Measurements from ENCODE around the gene CFAP97D2.

CFAP97D2 gene

GRCh38 chr13:114142137-114142550, 36.9 kb upstream of the CFAP97D2 start:
- Histone ChIP-seq H3K36me3 (ENCODE audit: insufficient read depth, low read length) (no peaks in the 10 kb centered on the region), H3K9ac (ENCODE audit: insufficient read length) (no peak overlapping the region), H3K9me3 (ENCODE audit: low read depth, low read length) (no peaks in the 10 kb centered on the region), H3K27ac (no peak overlapping the region), H3K4me3 (no peak overlapping the region)
- DNase-seq (ENCODE audit: low read depth, low spot score): no peak
- TF ChIP-seq POLR2AphosphoS5 (IDR thresholded peaks at IDR 0.05; ENCODE audit: borderline replicate concordance, low read depth, low read length) (no peak), EZH2 (IDR thresholded peaks at IDR 0.05) (no peak), FOXP2 (optimal IDR thresholded peaks at IDR 0.05; ENCODE audit: control extremely low read depth, extremely low read length, insufficient read depth) (no peak)

DNA sequence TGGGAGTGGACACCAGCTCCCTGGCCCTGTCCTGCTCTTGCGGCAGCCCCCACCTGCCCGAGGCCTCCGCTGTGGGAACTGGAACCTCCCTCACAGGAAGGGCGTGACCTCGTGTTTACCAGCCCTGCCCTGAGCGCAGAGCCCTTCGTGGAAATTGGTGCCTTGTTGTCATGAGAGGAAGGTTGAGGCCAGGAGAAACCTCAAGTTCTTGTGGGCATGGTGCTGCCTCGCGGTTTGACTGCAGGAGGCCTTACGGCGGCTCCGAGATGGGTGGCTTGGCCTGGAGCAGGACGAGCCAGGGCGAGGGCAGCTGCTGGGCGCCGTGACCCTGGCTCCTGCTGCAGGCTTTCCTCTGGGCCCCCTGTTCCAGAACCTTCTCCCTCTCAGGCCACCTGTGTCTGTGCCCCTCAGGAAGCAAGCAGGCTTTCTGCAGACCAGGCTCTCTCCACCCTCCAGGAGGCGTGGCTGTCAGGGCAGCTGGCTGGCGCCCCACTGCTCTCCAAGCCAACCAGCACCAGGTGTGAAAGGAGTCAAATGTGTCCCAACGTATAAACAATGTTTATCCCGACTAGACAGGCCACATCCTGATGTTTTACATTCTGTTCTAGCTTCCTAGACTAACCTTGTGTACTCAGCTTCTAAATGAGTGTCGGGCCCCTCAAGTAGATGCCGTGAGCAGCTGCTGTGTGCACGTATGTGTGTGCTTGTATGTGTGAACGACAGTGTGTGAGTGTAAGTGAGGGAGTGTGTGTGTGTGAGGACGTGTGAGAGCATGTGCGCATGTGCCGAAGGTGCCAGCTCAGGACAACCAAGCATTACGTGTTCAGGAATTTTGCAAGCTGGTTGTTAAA, 36.2 kb upstream of the CFAP97D2 start:
- no peak overlapping the region for H3K9ac ChIP-seq (ENCODE audit: insufficient read length)
- H3K36me3 ChIP-seq (ENCODE audit: insufficient read depth, low read length): no peaks in the 10 kb centered on the region
- no peak overlapping the region for H3K27ac ChIP-seq
- DNase-seq (ENCODE audit: low read depth, low spot score): no peak
- H3K4me3 ChIP-seq: no peak overlapping the region
- H3K9me3 ChIP-seq (ENCODE audit: low read depth, low read length): no peaks in the 10 kb centered on the region
- no peak for TF ChIP-seq EZH2 (IDR thresholded peaks at IDR 0.05)
- no peak for TF ChIP-seq FOXP2 (optimal IDR thresholded peaks at IDR 0.05; ENCODE audit: control extremely low read depth, extremely low read length, insufficient read depth)
- no peak for TF ChIP-seq POLR2AphosphoS5 (IDR thresholded peaks at IDR 0.05; ENCODE audit: borderline replicate concordance, low read depth, low read length)

- Histone ChIP-seq H3K4me3 (no peak overlapping the region), H3K9me3 (ENCODE audit: low read depth, low read length) (no peaks in the 10 kb centered on the region), H3K9ac (ENCODE audit: insufficient read length) (no peak overlapping the region), H3K27ac (no peak overlapping the region), H3K36me3 (ENCODE audit: insufficient read depth, low read length) (no peaks in the 10 kb centered on the region)
- no peak for DNase-seq (ENCODE audit: low read depth, low spot score)
- TF ChIP-seq EZH2 (IDR thresholded peaks at IDR 0.05): no peak
These were observed 35.1 kb upstream of the CFAP97D2 start for GRCh38 chr13:114143806-114144605.

GRCh38 chr13:114144606-114145244, 34.3 kb upstream of the CFAP97D2 start:
- Histone ChIP-seq H3K9ac (ENCODE audit: insufficient read length) (no peak overlapping the region), H3K9me3 (ENCODE audit: low read depth, low read length) (no peaks in the 10 kb centered on the region), H3K4me3 (no peak overlapping the region), H3K27ac (no peak overlapping the region), H3K36me3 (ENCODE audit: insufficient read depth, low read length) (no peaks in the 10 kb centered on the region)
- no peak for DNase-seq (ENCODE audit: low read depth, low spot score)
- no peak for TF ChIP-seq FOXP2 (optimal IDR thresholded peaks at IDR 0.05; ENCODE audit: control extremely low read depth, extremely low read length, insufficient read depth)
- no peak for TF ChIP-seq POLR2AphosphoS5 (IDR thresholded peaks at IDR 0.05; ENCODE audit: borderline replicate concordance, low read depth, low read length)
- TF ChIP-seq EZH2 (IDR thresholded peaks at IDR 0.05): no peak

DNA sequence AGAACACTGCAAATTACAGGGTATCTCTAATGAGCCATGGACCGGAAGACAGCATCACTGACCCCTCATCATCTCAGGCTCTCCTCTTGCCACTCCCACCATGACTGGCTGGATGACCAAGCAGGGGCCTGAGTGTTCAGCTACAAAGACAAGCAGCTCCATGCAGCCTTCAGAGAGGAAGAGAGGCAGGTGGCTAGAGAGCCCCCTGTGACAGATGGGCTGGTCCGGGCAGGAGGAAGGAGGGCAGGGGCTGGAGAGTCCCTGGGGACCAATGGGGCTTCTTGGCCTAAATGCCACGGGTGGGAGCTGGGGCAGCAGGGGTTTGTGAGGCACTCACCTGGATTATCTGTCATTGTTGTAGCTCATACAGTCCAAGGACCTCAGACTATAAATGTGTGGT, 33.8 kb upstream of the CFAP97D2 start:
- DNase-seq (ENCODE audit: low read depth, low spot score): no peak
- Histone ChIP-seq H3K9me3 (ENCODE audit: low read depth, low read length) (no peaks in the 10 kb centered on the region), H3K4me3 (no peak overlapping the region), H3K36me3 (ENCODE audit: insufficient read depth, low read length) (no peaks in the 10 kb centered on the region), H3K27ac (no peak overlapping the region), H3K9ac (ENCODE audit: insufficient read length) (no peak overlapping the region)
- no peak for TF ChIP-seq POLR2AphosphoS5 (IDR thresholded peaks at IDR 0.05; ENCODE audit: borderline replicate concordance, low read depth, low read length)
- TF ChIP-seq FOXP2 (optimal IDR thresholded peaks at IDR 0.05; ENCODE audit: control extremely low read depth, extremely low read length, insufficient read depth): no peak
- no peak for TF ChIP-seq EZH2 (IDR thresholded peaks at IDR 0.05)

DNA sequence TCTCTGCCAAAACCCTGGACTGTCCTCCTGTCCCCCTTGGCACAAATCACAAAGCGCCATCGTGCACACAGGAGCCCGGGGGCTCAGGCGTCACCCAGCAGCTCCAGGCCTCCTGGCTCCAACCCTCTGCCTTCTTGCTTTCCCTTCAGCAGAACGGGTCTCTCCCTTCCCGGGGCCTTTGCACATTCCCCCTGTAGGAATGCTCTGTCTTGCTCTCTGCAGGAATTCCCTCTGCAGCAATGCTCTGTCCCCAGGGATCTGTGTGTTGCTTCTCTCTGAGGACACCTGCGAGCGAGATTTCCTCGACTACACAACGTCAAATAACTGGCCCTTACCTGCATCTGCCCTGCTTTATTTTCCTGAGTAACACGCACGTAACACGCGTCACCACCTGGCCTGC, 33.3 kb upstream of the CFAP97D2 start:
- no peak for DNase-seq (ENCODE audit: low read depth, low spot score)
- Histone ChIP-seq H3K36me3 (ENCODE audit: insufficient read depth, low read length) (no peaks in the 10 kb centered on the region), H3K4me3 (no peak overlapping the region), H3K27ac (no peak overlapping the region), H3K9ac (ENCODE audit: insufficient read length) (no peak overlapping the region), H3K9me3 (ENCODE audit: low read depth, low read length) (no peaks in the 10 kb centered on the region)
- TF ChIP-seq POLR2AphosphoS5 (IDR thresholded peaks at IDR 0.05; ENCODE audit: borderline replicate concordance, low read depth, low read length): no peak
- no peak for TF ChIP-seq FOXP2 (optimal IDR thresholded peaks at IDR 0.05; ENCODE audit: control extremely low read depth, extremely low read length, insufficient read depth)
- no peak for TF ChIP-seq EZH2 (IDR thresholded peaks at IDR 0.05)

DNA sequence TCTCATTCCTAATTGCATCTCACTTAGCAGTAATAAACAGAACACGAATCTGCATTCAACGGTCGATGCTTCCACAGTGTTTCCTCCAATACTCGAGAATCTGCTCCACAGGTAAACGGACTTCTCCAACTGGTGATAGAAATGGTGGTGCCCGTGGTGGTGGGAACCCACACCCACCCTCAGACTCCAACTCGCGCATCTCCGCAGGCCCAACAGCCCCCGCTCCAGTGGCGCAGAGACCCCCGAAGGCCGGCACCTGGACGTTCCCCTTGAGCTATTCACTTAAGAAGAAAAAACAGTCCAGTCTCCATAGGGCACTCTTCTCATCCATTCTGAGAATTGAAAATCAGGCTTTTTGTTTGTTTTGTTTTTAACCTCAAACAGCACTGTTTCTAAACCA, 32.9 kb upstream of the CFAP97D2 start:
- no peak overlapping the region for H3K27ac ChIP-seq
- TF ChIP-seq FOXP2 (optimal IDR thresholded peaks at IDR 0.05; ENCODE audit: control extremely low read depth, extremely low read length, insufficient read depth): no peak
- no peak for TF ChIP-seq EZH2 (IDR thresholded peaks at IDR 0.05)
- TF ChIP-seq POLR2AphosphoS5 (IDR thresholded peaks at IDR 0.05; ENCODE audit: borderline replicate concordance, low read depth, low read length): no peak
- H3K4me3 ChIP-seq: no peak overlapping the region
- no peaks in the 10 kb centered on the region for H3K36me3 ChIP-seq (ENCODE audit: insufficient read depth, low read length)
- no peak overlapping the region for H3K9ac ChIP-seq (ENCODE audit: insufficient read length)
- no peaks in the 10 kb centered on the region for H3K9me3 ChIP-seq (ENCODE audit: low read depth, low read length)
- no peak for DNase-seq (ENCODE audit: low read depth, low spot score)

DNA sequence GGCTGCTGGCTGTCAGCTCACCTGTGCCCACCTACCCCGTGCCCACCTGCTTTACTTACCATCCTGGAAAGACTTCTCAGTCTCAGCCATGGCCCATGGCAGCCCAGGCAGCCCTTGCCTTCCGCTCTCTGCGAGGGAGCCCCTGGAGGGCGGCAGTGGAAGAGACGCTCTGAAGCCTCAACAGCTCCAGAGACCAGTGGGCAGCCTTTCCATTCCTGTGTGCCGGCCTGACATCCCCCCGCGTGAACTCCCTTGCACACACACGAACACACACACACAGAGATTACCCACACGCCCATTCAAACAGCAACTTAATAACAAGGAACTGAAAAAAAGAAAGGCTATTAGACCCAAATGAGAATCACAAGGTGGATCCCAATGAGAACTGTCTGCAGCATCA, 32.4 kb upstream of the CFAP97D2 start:
- Histone ChIP-seq H3K27ac (no peak overlapping the region), H3K9me3 (ENCODE audit: low read depth, low read length) (no peaks in the 10 kb centered on the region), H3K36me3 (ENCODE audit: insufficient read depth, low read length) (no peaks in the 10 kb centered on the region), H3K4me3 (no peak overlapping the region), H3K9ac (ENCODE audit: insufficient read length) (no peak overlapping the region)
- TF ChIP-seq POLR2AphosphoS5 (IDR thresholded peaks at IDR 0.05; ENCODE audit: borderline replicate concordance, low read depth, low read length) (no peak), FOXP2 (optimal IDR thresholded peaks at IDR 0.05; ENCODE audit: control extremely low read depth, extremely low read length, insufficient read depth) (no peak), EZH2 (IDR thresholded peaks at IDR 0.05) (no peak)
- no peak for DNase-seq (ENCODE audit: low read depth, low spot score)

All from SK-N-MC (cell line).